HepG2 (cell line): ENCODE data around the gene RRAS. TPM values are rescaled to one million over a fixed set of nuclear protein-coding genes. Genes with fewer than 3 reads are reported as not detected.

Source experiments
- ARID4A ChIP-seq: sonication (generic); formaldehyde crosslinking; IDR thresholded peaks from 2 replicates; pipeline ENCODE4 v1.5.0; 2020; ENCODE audit warnings: mild to moderate bottlenecking, missing genetic modification reagents, borderline replicate concordance
- BHLHE40 ChIP-seq: IDR thresholded peaks from 2 replicates; pipeline ENCODE4 v1.6.1; 2011; ENCODE audit warnings: low read length, improper control_type of control experiment
- IRF2 ChIP-seq: IDR thresholded peaks from 2 replicates; pipeline ENCODE4 v1.6.1; 2018; ENCODE audit warnings: missing genetic modification reagents, missing compliant biosample characterization
- NCOA2 ChIP-seq: sonication (generic); formaldehyde crosslinking; IDR thresholded peaks from 2 replicates; pipeline ENCODE4 v1.8.0; 2022; ENCODE audit warnings: inconsistent platforms
- NR2F1 ChIP-seq, 2 experiments: fragments of 450-650 bp in 1 of 2; formaldehyde crosslinking in 1 of 2; IDR thresholded peaks; 2 replicates each; pipeline versions ENCODE4 v1.5.0 to v1.6.1; 2016 to 2020; ENCODE audit warnings: mild to moderate bottlenecking in 1 of 2, missing compliant biosample characterization in 1 of 2, missing genetic modification reagents in 1 of 2, moderate library complexity in 1 of 2
- PRDM10 ChIP-seq: sonication (generic); formaldehyde crosslinking; IDR thresholded peaks from 2 replicates; pipeline ENCODE4 v1.4.0; 2020; ENCODE audit warnings: low read depth, missing genetic modification reagents
- PTBP1 ChIP-seq: fragments of 200-400 bp; formaldehyde crosslinking; IDR thresholded peaks from 2 replicates; pipeline ENCODE4 v1.6.1; 2018; ENCODE audit warnings: low read length, low read depth; ENCODE audit not compliant: poor library complexity, severe bottlenecking
- SUZ12 ChIP-seq: fragments of 150-350 bp; IDR thresholded peaks from 2 replicates; pipeline ENCODE4 v1.6.1; 2014; ENCODE audit warnings: low read depth, low read length
- ZBTB3 ChIP-seq: sonication (generic); formaldehyde crosslinking; IDR thresholded peaks from 2 replicates; pipeline ENCODE4 v1.4.0; 2020; ENCODE audit warnings: low read depth, mild to moderate bottlenecking, moderate library complexity, missing genetic modification reagents, borderline replicate concordance
- ZBTB37 ChIP-seq: sonication (generic); formaldehyde crosslinking; IDR thresholded peaks from 2 replicates; pipeline ENCODE4 v1.4.0; 2020; ENCODE audit warnings: mild to moderate bottlenecking, missing genetic modification reagents
- ZFX ChIP-seq: sonication (generic); formaldehyde crosslinking; IDR thresholded peaks from 2 replicates; pipeline ENCODE4 v1.4.0; 2020; ENCODE audit warnings: mild to moderate bottlenecking, low read depth, missing genetic modification reagents, moderate library complexity
- ZNF335 ChIP-seq: sonication (generic); formaldehyde crosslinking; IDR thresholded peaks from 2 replicates; pipeline ENCODE4 v1.4.0; 2020; ENCODE audit warnings: missing genetic modification reagents
- ZNF362 ChIP-seq: sonication (generic); formaldehyde crosslinking; IDR thresholded peaks from 2 replicates; pipeline ENCODE4 v1.4.0; 2020; ENCODE audit warnings: missing genetic modification reagents, mild to moderate bottlenecking, borderline replicate concordance
- ZNF414 ChIP-seq: sonication (generic); formaldehyde crosslinking; IDR thresholded peaks from 2 replicates; pipeline ENCODE4 v1.5.0; 2020; ENCODE audit warnings: missing genetic modification reagents
- ZNF781 ChIP-seq: sonication (generic); formaldehyde crosslinking; IDR thresholded peaks from 2 replicates; pipeline ENCODE4 v1.5.1; 2020; ENCODE audit warnings: borderline replicate concordance, mild to moderate bottlenecking, missing genetic modification reagents; ENCODE audit errors: not compliant biosample characterization
- ZNF816 ChIP-seq: sonication (generic); formaldehyde crosslinking; IDR thresholded peaks from 2 replicates; pipeline ENCODE4 v1.8.0; 2022; ENCODE audit warnings: missing genetic modification reagents, mild to moderate bottlenecking, borderline replicate concordance
- polyA plus RNA-seq, 8 experiments: library from polyadenylated mRNA; depleted of rRNA in 3 of 8; stranded (reverse) in 7 of 8; unstranded in 1 of 8; fragments of >200 nt; fragmentation: Illumina TruSeq in 4 of 8; extraction: Trizol in 4 of 8; gene quantifications; 2 replicates each; pipeline versions ENCODE4 v1.2.1 to v1.2.3, GENCODE V29; 2011 to 2016; ENCODE audit warnings: low read depth in 4 of 8, missing spikeins in 1 of 8, mixed read lengths in 1 of 8; ENCODE audit not compliant: insufficient read depth in 1 of 8
- total RNA-seq, 5 experiments: library from RNA; depleted of rRNA; stranded (reverse); fragments of >200 nt; fragmentation: Illumina TruSeq; extraction: Trizol; gene quantifications; 2 replicates each; pipeline ENCODE4 v1.2.3, GENCODE V29; 2016; ENCODE audit warnings: low read depth in 1 of 5

RRAS gene
- total and polyA plus RNA-seq, 2 of the 13 experiments (the other 11 are each of a cell fraction or from before 2014, with no cell fraction given), result 1.5 to 12.0 TPM

- TF ChIP-seq PRDM10 (CRISPR knock-in tag) (peak; percentile 74; the same call in 1 of the 2 replicates), ZNF362 (CRISPR knock-in tag) (no peak), ZBTB37 (CRISPR knock-in tag) (no peak), ZBTB3 (CRISPR knock-in tag) (no peak), ZNF335 (CRISPR knock-in tag) (peak; percentile 37; the same call in 1 of the 2 replicates), PTBP1 (no peak), ZNF414 (CRISPR knock-in tag) (peak; percentile 48; the same call in 1 of the 2 replicates), SUZ12 (peak; percentile 94), NR2F1 (CRISPR knock-in tag; IDR thresholded peaks at IDR 0.05) (peak in 1 of 2 experiments; percentile 50; a peak in 1 of 4 replicates), ZNF781 (CRISPR knock-in tag) (no peak), NCOA2 (CRISPR knock-in tag) (peak; percentile 31; the same call in 1 of the 2 replicates), ARID4A (CRISPR knock-in tag) (peak; percentile 80; the same call in 1 of the 2 replicates), IRF2 (CRISPR knock-in tag) (peak; percentile 96), ZFX (CRISPR knock-in tag) (peak; percentile 77), ZNF816 (CRISPR knock-in tag) (0 out of 2 replicates have a peak, but pooled peaks have one; percentile 63), BHLHE40 (no peak)
Observed at GRCh38 chr19:49641688-49642491, 1.9 kb upstream of the RRAS start, which contains the start of gene SCAF1 (continued).
